ENCODE data around the gene CATSPER3. TPM values are rescaled to one million over a fixed set of nuclear protein-coding genes. Genes with fewer than 3 reads are reported as not detected.

The CATSPER3 gene
- total RNA-seq, 1 experiment from 2014 or later, result 0.50 TPM

GRCh38 chr5:134944630-134945029 lies 23.1 kb upstream of the CATSPER3 start:
- H4K91ac ChIP-seq (ENCODE audit: insufficient read length, low read depth, low read length), result no peak overlapping the region
- H3K23me2 ChIP-seq (ENCODE audit: insufficient read length, low read depth, low read length, poor library complexity, severe bottlenecking), result no peaks in the 10 kb centered on the region
- no peaks in the 10 kb centered on the region for H4K20me1 ChIP-seq (ENCODE audit: control insufficient read depth, insufficient read depth, insufficient read length)
- DNase-seq, result no peak
- no peaks in the 10 kb centered on the region for H3K4me1 ChIP-seq (ENCODE audit: insufficient read depth, low read length)
- H3K79me1 ChIP-seq (ENCODE audit: insufficient read depth, low read depth, low read length, poor library complexity, severe bottlenecking), result no peaks in the 10 kb centered on the region
- H2BK5ac ChIP-seq (ENCODE audit: insufficient read length, low read length), result no peak overlapping the region
- H3K56ac ChIP-seq (ENCODE audit: insufficient read length, low read depth, low read length), result no peak overlapping the region
- H2BK15ac ChIP-seq (ENCODE audit: low read depth, low read length), result no peak overlapping the region
- H2BK12ac ChIP-seq (ENCODE audit: insufficient read length, low read depth, low read length), result no peak overlapping the region
- no peak overlapping the region for H3K18ac ChIP-seq (ENCODE audit: insufficient read length, low read depth, low read length)
- H2BK20ac ChIP-seq (ENCODE audit: low read depth, low read length, poor library complexity, severe bottlenecking), result no peak overlapping the region
- Mint-ChIP-seq H3K27me3 (ENCODE audit: low read depth) (no peaks in the 10 kb centered on the region), H3K27ac (no peak overlapping the region), H3K4me1 (peaks cover 0 to 2% of the 10 kb centered on the region in 2 experiments; a peak in 1 of 4 replicates), H3K4me3 (no peak overlapping the region), H3K9me3 (no peaks in the 10 kb centered on the region), H3K36me3 (ENCODE audit: insufficient read depth in 1 of 3, low read depth in 3 of 3) (peaks cover 0 to 6% (median 6%) of the 10 kb centered on the region in 3 experiments; a peak in 5 of 7 replicates)
- no peak overlapping the region for H2BK120ac ChIP-seq (ENCODE audit: low read depth, low read length, poor library complexity, severe bottlenecking)
- no CpG with 5 or more reads among the region's 1 CpG for WGBS (ENCODE audit: extremely low coverage, insufficient read length, low lambda C conversion rate)
- H3K23ac ChIP-seq (ENCODE audit: insufficient read length, low read depth, low read length), result no peak overlapping the region
- no peak overlapping the region for H3K4me2 ChIP-seq (ENCODE audit: insufficient read depth, insufficient read length, low read length)
- H3K27ac ChIP-seq (ENCODE audit: insufficient read length, low read depth, low read length), result no peak overlapping the region
- no peaks in the 10 kb centered on the region for H3K79me2 ChIP-seq (ENCODE audit: insufficient read depth, low read length)
- no peaks in the 10 kb centered on the region for H3K9me3 ChIP-seq (ENCODE audit: control insufficient read depth, low read depth, low read length)
- H2AK5ac ChIP-seq (ENCODE audit: insufficient read length, low read length), result no peak overlapping the region
- H4K5ac ChIP-seq (ENCODE audit: insufficient read length, low read depth, low read length), result no peak overlapping the region
- no peak overlapping the region for H3K4ac ChIP-seq (ENCODE audit: low read depth, low read length)
- no peak overlapping the region for H4K8ac ChIP-seq (replicated peaks; ENCODE audit: insufficient read length, low read depth, low read length)
- H3T11ph ChIP-seq (ENCODE audit: low read length), result no peak overlapping the region
- H3K9ac ChIP-seq (ENCODE audit: extremely low read depth, insufficient read length, low read length), result no peak overlapping the region
- no peak for TF ChIP-seq CTCF (conservative IDR thresholded peaks at IDR 0.05)
- no peak overlapping the region for H3K14ac ChIP-seq (ENCODE audit: insufficient read depth, low read length)
- H2AFZ ChIP-seq (ENCODE audit: low read length), result no peak overlapping the region
- H3K27me3 ChIP-seq (ENCODE audit: insufficient read depth, low read length), result no peaks in the 10 kb centered on the region

Measured in H9 (cell line).